ENCODE measurements around the gene C16orf90.

- TF ChIP-seq, protein P1, sequence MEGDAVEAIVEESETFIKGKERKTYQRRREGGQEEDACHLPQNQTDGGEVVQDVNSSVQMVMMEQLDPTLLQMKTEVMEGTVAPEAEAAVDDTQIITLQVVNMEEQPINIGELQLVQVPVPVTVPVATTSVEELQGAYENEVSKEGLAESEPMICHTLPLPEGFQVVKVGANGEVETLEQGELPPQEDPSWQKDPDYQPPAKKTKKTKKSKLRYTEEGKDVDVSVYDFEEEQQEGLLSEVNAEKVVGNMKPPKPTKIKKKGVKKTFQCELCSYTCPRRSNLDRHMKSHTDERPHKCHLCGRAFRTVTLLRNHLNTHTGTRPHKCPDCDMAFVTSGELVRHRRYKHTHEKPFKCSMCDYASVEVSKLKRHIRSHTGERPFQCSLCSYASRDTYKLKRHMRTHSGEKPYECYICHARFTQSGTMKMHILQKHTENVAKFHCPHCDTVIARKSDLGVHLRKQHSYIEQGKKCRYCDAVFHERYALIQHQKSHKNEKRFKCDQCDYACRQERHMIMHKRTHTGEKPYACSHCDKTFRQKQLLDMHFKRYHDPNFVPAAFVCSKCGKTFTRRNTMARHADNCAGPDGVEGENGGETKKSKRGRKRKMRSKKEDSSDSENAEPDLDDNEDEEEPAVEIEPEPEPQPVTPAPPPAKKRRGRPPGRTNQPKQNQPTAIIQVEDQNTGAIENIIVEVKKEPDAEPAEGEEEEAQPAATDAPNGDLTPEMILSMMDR (conservative IDR thresholded peaks at IDR 0.05 in 1 of 2, IDR thresholded peaks at IDR 0.05 in 1 of 2; ENCODE audit: low read depth in 1 of 2, low read length in 2 of 2), result peak; percentile 25 to 27
- TF ChIP-seq EZH2 (IDR thresholded peaks at IDR 0.05; ENCODE audit: low read length, missing control alignments), result no peak
Observed at GRCh38 chr16:3457434-3458252, 37.6 kb downstream of the C16orf90 start.

Measured in fibroblast of lung (primary cell).